GM21717 (cell line): Measurements from ENCODE around the gene COG5.
"Not testable (repeated sequence)": the region's sequence is repeated elsewhere in the genome, so short reads cannot be mapped to it uniquely, and the experiment has no call there.

ENCODE experiments used
- ATAC-seq: cut with Tn5 transposase; IDR thresholded peaks from one replicate; pipeline ENCODE4 v1.9.1; 2021; ENCODE audit warnings: mild to moderate bottlenecking, moderate library complexity; ENCODE audit not compliant: unreplicated experiment

The COG5 gene

GRCh38 chr7:107286751-107287621, 276.7 kb downstream of the COG5 start:
- ATAC-seq, result no peak

- no peak for ATAC-seq
Observed at GRCh38 chr7:107284911-107285479, 278.7 kb downstream of the COG5 start.

GRCh38 chr7:107277331-107277730, 286.4 kb downstream of the COG5 start:
- no peak for ATAC-seq

GRCh38 chr7:107276220-107276827, 287.4 kb downstream of the COG5 start:
- ATAC-seq, result no peak

GRCh38 chr7:107274506-107274905, 289.2 kb downstream of the COG5 start:
- ATAC-seq, result no peak

GRCh38 chr7:107269790-107270189, 293.9 kb downstream of the COG5 start:
- ATAC-seq, result no peak

- no peak for ATAC-seq
Observed at GRCh38 chr7:107268594-107268993, 295.1 kb downstream of the COG5 start.

- no peak for ATAC-seq
Observed at GRCh38 chr7:107267138-107267537, 296.6 kb downstream of the COG5 start.

- ATAC-seq, result no peak
Observed at GRCh38 chr7:107264723-107265122, 299.0 kb downstream of the COG5 start.

- no peak for ATAC-seq
Observed at GRCh38 chr7:107262857-107263256, 300.9 kb downstream of the COG5 start.

- no peak for ATAC-seq
Observed at GRCh38 chr7:107258737-107259136, 305.0 kb downstream of the COG5 start.

GRCh38 chr7:107255602-107256001, 308.1 kb downstream of the COG5 start:
- ATAC-seq, result no peak

GRCh38 chr7:107254398-107254985, 309.2 kb downstream of the COG5 start:
- no peak for ATAC-seq

- no peak for ATAC-seq
Observed at GRCh38 chr7:107253599-107253998, 310.1 kb downstream of the COG5 start.

GRCh38 chr7:107251963-107252362, 311.8 kb downstream of the COG5 start:
- no peak for ATAC-seq

GRCh38 chr7:107248551-107249316, 315.0 kb downstream of the COG5 start:
- ATAC-seq, result no peak

GRCh38 chr7:107246836-107247235, 316.9 kb downstream of the COG5 start:
- not testable (repeated sequence) for ATAC-seq

GRCh38 chr7:107244613-107245012, 319.1 kb downstream of the COG5 start:
- no peak for ATAC-seq

GRCh38 chr7:107242267-107242666, 321.5 kb downstream of the COG5 start:
- ATAC-seq, result no peak

GRCh38 chr7:107237451-107237850, 326.3 kb downstream of the COG5 start:
- ATAC-seq, result no peak

GRCh38 chr7:107236862-107237261, 326.9 kb downstream of the COG5 start:
- ATAC-seq, result no peak
